Muscle of leg (tissue), 11 donors: ENCODE data around the gene SLC22A14. TPM values are rescaled to one million over a fixed set of nuclear protein-coding genes. Genes with fewer than 3 reads are reported as not detected.

ENCODE experiments used
- DNase-seq: peaks from one replicate; pipeline ENCODE4 v3.0.0; 2013
- H3K27ac ChIP-seq: one replicate; pipeline ENCODE4 v1.5.1; 2013; ENCODE audit warnings: mild to moderate bottlenecking, low read length, control low read depth
- H3K27me3 ChIP-seq: one replicate; pipeline ENCODE4 v1.6.1; 2013; ENCODE audit warnings: low read length; ENCODE audit not compliant: control insufficient read depth, insufficient read depth
- H3K36me3 ChIP-seq: one replicate; pipeline ENCODE4 v1.6.1; 2013; ENCODE audit warnings: low read length; ENCODE audit not compliant: control insufficient read depth, insufficient read depth
- H3K4me1 ChIP-seq: one replicate; pipeline ENCODE4 v1.6.1; 2013; ENCODE audit warnings: low read length; ENCODE audit not compliant: control insufficient read depth, insufficient read depth
- H3K4me3 ChIP-seq: one replicate; pipeline ENCODE4 v1.5.1; 2013; ENCODE audit warnings: low read length, control low read depth
- H3K9me3 ChIP-seq: replicated peaks from 2 replicates; pipeline ENCODE4 v1.6.1; 2013; ENCODE audit warnings: low read depth, low read length; ENCODE audit not compliant: control insufficient read depth
- WGBS: methylation state at CpG from one replicate; pipeline ENCODE4 v1.1.5; 2013; ENCODE audit warnings: missing lambda C conversion rate; ENCODE audit not compliant: insufficient coverage; 5-methylcytosine and 5-hydroxymethylcytosine counted together
- polyA plus RNA-seq, 8 donors: library from polyadenylated mRNA; unstranded; fragments of 120-200 nt; gene quantifications; one replicate each; pipeline versions ENCODE4 v1.2.1 to v1.2.3, GENCODE V29; 2013; ENCODE audit warnings: inconsistent platforms in 1 of 8, low replicate concordance in 1 of 8; ENCODE audit not compliant: insufficient read length in 8 of 8, insufficient read depth in 1 of 8
- total RNA-seq: library from RNA; stranded (reverse); fragments of 120-200 nt; gene quantifications from one replicate; pipeline ENCODE4 v1.2.4, GENCODE V29; 2013

The SLC22A14 gene
- total and polyA plus RNA-seq, 9 donors, result 0.09 to 0.25 (median 0.18) TPM

GRCh38 chr3:38253704-38254103 is 28.4 kb upstream of the SLC22A14 start:
- H3K27me3 ChIP-seq, result no peaks in the 10 kb centered on the region
- no CpG with 5 or more reads among the region's 4 CpGs for WGBS
- DNase-seq, result no peak
- peaks cover 46% of the 10 kb centered on the region for H3K36me3 ChIP-seq
- no peak overlapping the region for H3K27ac ChIP-seq
- no peak overlapping the region for H3K4me3 ChIP-seq
- H3K4me1 ChIP-seq, result no peaks in the 10 kb centered on the region
- no peaks in the 10 kb centered on the region for H3K9me3 ChIP-seq

GRCh38 chr3:38254872-38255271 is 27.2 kb upstream of the SLC22A14 start:
- Histone ChIP-seq H3K36me3 (peaks cover 46% of the 10 kb centered on the region), H3K27ac (no peak overlapping the region), H3K4me1 (no peaks in the 10 kb centered on the region), H3K27me3 (no peaks in the 10 kb centered on the region), H3K4me3 (no peak overlapping the region), H3K9me3 (no peaks in the 10 kb centered on the region)
- DNase-seq, result no peak
- WGBS, result 100% methylated on average over 1 of the region's 2 CpGs

GRCh38 chr3:38255627-38256026 is 26.5 kb upstream of the SLC22A14 start:
- Histone ChIP-seq H3K27me3 (no peaks in the 10 kb centered on the region), H3K9me3 (no peaks in the 10 kb centered on the region), H3K4me1 (no peaks in the 10 kb centered on the region), H3K36me3 (peaks cover 42% of the 10 kb centered on the region), H3K4me3 (no peak overlapping the region), H3K27ac (no peak overlapping the region)
- no CpG with 5 or more reads among the region's 1 CpG for WGBS
- DNase-seq, result peak; percentile 16

GRCh38 chr3:38257583-38257982 is 24.5 kb upstream of the SLC22A14 start:
- no CpG with 5 or more reads among the region's 1 CpG for WGBS
- Histone ChIP-seq H3K27me3 (no peaks in the 10 kb centered on the region), H3K9me3 (peaks cover 3% of the 10 kb centered on the region), H3K27ac (no peak overlapping the region), H3K36me3 (peaks cover 34% of the 10 kb centered on the region), H3K4me1 (no peaks in the 10 kb centered on the region), H3K4me3 (no peak overlapping the region)
- DNase-seq, result no peak

- no peaks in the 10 kb centered on the region for H3K27me3 ChIP-seq
- WGBS, result no CpG with 5 or more reads among the region's 2 CpGs
- no peak for DNase-seq
- peaks cover 11% of the 10 kb centered on the region for H3K36me3 ChIP-seq
- no peak overlapping the region for H3K27ac ChIP-seq
- peaks cover 13% of the 10 kb centered on the region for H3K4me1 ChIP-seq
- H3K4me3 ChIP-seq, result no peak overlapping the region
- peaks cover 3% of the 10 kb centered on the region for H3K9me3 ChIP-seq
These were observed 21.6 kb upstream of the SLC22A14 start for GRCh38 chr3:38260474-38260873.

- peaks cover 20% of the 10 kb centered on the region for H3K4me1 ChIP-seq
- no CpG with 5 or more reads among the region's 1 CpG for WGBS
- no peaks in the 10 kb centered on the region for H3K27me3 ChIP-seq
- H3K36me3 ChIP-seq, result peaks cover 10% of the 10 kb centered on the region
- H3K27ac ChIP-seq, result no peak overlapping the region
- no peak overlapping the region for H3K4me3 ChIP-seq
- H3K9me3 ChIP-seq, result peaks cover 3% of the 10 kb centered on the region
- DNase-seq, result peak; percentile 16
These were observed 17.7 kb upstream of the SLC22A14 start for GRCh38 chr3:38264353-38264771.

- no peaks in the 10 kb centered on the region for H3K27me3 ChIP-seq
- no peak overlapping the region for H3K4me3 ChIP-seq
- peaks cover 3% of the 10 kb centered on the region for H3K9me3 ChIP-seq
- H3K4me1 ChIP-seq, result peaks cover 20% of the 10 kb centered on the region
- H3K27ac ChIP-seq, result no peak overlapping the region
- no peak for DNase-seq
- WGBS, result 56% methylated on average over 1 of the region's 1 CpG
- H3K36me3 ChIP-seq, result peaks cover 10% of the 10 kb centered on the region
These were observed 17.3 kb upstream of the SLC22A14 start for GRCh38 chr3:38264779-38265178.

GRCh38 chr3:38265604-38266307 is 16.3 kb upstream of the SLC22A14 start, which contains the start of gene SLC22A13:
SLC22A13 (plus strand) TSS chr3:38265812; CDS start chr3:38265861, 49 bp downstream.
- H3K9me3 ChIP-seq, result peaks cover 3% of the 10 kb centered on the region

GRCh38 chr3:38266810-38267209 is 15.3 kb upstream of the SLC22A14 start:
- peaks cover 3% of the 10 kb centered on the region for H3K36me3 ChIP-seq
- DNase-seq, result no peak
- no peak overlapping the region for H3K27ac ChIP-seq
- no peaks in the 10 kb centered on the region for H3K9me3 ChIP-seq
- no peak overlapping the region for H3K4me3 ChIP-seq
- peaks cover 20% of the 10 kb centered on the region for H3K4me1 ChIP-seq
- H3K27me3 ChIP-seq, result no peaks in the 10 kb centered on the region
- WGBS, result 67% methylated on average over 1 of the region's 1 CpG

More at GRCh38 chr3:38265604-38266307, 16.3 kb upstream of the SLC22A14 start, which contains the start of gene SLC22A13:
- Histone ChIP-seq H3K27ac (no peak within 1 kb of the TSS), H3K4me3 (no peak within 1 kb of the TSS), H3K4me1 (peaks cover 20% of the 10 kb centered on the region), H3K27me3 (no peaks in the 10 kb centered on the region), H3K36me3 (peaks cover 8% of the 10 kb centered on the region)
- WGBS, result 96% methylated on average over 7 of the region's 9 CpGs
- no peak for DNase-seq

- 82% methylated on average over 2 of the region's 2 CpGs for WGBS
- no peak overlapping the region for H3K27ac ChIP-seq
- DNase-seq, result no peak
These were observed 14.4 kb upstream of the SLC22A14 start for GRCh38 chr3:38267662-38268061.

More at GRCh38 chr3:38267662-38268061, 14.4 kb upstream of the SLC22A14 start:
- Histone ChIP-seq H3K27me3 (no peaks in the 10 kb centered on the region), H3K36me3 (peaks cover 3% of the 10 kb centered on the region), H3K4me3 (no peak overlapping the region), H3K4me1 (peaks cover 20% of the 10 kb centered on the region), H3K9me3 (no peaks in the 10 kb centered on the region)
